DOHH2 (cell line): Measurements from ENCODE around the gene STMND1.

Experiments
- EZH2phosphoT487 ChIP-seq: fragments of 200-600 bp; sonication (generic); IDR thresholded peaks from 2 replicates; pipeline ENCODE4 v1.6.1; 2017; ENCODE audit warnings: borderline replicate concordance, mild to moderate bottlenecking, antibody characterized with exemption, low read length, moderate library complexity, mixed read lengths
- TF ChIP-seq, protein P1 (sequence below): fragments of 200-600 bp; sonication (generic); IDR thresholded peaks from one replicate; pipeline ENCODE4 v1.5.1; 2014; ENCODE audit warnings: antibody characterized with exemption, mild to moderate bottlenecking, low read depth, low read length; ENCODE audit not compliant: poor library complexity, severe bottlenecking

DNA sequence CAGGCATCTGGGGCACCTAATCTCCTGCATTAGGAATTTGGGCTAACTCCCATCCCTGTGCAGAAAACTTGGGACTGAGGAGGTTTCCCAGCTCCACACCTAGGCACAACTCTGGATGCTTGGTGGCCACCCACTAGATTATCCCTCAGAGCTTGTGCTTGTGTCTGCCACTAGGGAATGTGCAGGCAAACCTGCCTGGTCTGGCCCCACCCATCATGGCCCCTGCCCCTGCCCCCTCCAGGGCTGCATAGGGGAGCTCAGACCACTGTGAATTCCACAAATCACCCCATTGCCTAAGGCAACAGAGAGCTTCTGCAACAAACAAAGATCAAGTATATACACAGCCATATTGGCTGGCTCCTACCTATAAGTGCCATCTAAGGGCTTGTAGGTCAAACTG lies 31.1 kb downstream of the STMND1 start:
- TF ChIP-seq, protein P1, sequence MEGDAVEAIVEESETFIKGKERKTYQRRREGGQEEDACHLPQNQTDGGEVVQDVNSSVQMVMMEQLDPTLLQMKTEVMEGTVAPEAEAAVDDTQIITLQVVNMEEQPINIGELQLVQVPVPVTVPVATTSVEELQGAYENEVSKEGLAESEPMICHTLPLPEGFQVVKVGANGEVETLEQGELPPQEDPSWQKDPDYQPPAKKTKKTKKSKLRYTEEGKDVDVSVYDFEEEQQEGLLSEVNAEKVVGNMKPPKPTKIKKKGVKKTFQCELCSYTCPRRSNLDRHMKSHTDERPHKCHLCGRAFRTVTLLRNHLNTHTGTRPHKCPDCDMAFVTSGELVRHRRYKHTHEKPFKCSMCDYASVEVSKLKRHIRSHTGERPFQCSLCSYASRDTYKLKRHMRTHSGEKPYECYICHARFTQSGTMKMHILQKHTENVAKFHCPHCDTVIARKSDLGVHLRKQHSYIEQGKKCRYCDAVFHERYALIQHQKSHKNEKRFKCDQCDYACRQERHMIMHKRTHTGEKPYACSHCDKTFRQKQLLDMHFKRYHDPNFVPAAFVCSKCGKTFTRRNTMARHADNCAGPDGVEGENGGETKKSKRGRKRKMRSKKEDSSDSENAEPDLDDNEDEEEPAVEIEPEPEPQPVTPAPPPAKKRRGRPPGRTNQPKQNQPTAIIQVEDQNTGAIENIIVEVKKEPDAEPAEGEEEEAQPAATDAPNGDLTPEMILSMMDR: no peak
- TF ChIP-seq EZH2phosphoT487: no peak
